Ovary (tissue), 9 donors: ENCODE results near the gene HIF1A. TPM values are rescaled to one million over a fixed set of nuclear protein-coding genes. Genes with fewer than 3 reads are reported as not detected.

Source experiments
- DNase-seq, 5 donors: peaks; one replicate each; pipeline ENCODE4 v3.0.0-alpha.2; 2019 to 2020
- H3K27ac ChIP-seq, 2 donors: fragments of 200-600 bp; one replicate each; pipeline versions ENCODE4 v1.5.1 to v1.8.0; 2019 to 2022
- H3K27me3 ChIP-seq: fragments of 200-600 bp; one replicate; pipeline ENCODE4 v1.8.0; 2022
- H3K36me3 ChIP-seq: fragments of 200-600 bp; sonication (generic); one replicate; pipeline ENCODE4 v1.5.1; 2019
- H3K4me1 ChIP-seq: one replicate; pipeline ENCODE4 v1.8.1; 2013; ENCODE audit warnings: mild to moderate bottlenecking, moderate library complexity; ENCODE audit not compliant: insufficient read depth
- H3K4me3 ChIP-seq: fragments of 200-600 bp; sonication (generic); one replicate; pipeline ENCODE4 v1.5.1; 2017
- H3K9me3 ChIP-seq, 2 donors: fragments of 200-600 bp in 1 of 2; sonication (generic) in 1 of 2; one replicate each; pipeline versions ENCODE4 v1.5.1 to v1.8.1; 2013 to 2019; ENCODE audit warnings: mild to moderate bottlenecking in 1 of 2, moderate library complexity in 1 of 2
- EP300 ChIP-seq: sonication (generic); formaldehyde crosslinking; IDR thresholded peaks from one replicate; pipeline ENCODE4 v1.6.1; 2017; ENCODE audit warnings: antibody characterized with exemption
- POLR2A ChIP-seq: fragments of 450-650 bp; IDR thresholded peaks from one replicate; pipeline ENCODE4 v1.6.1; 2017; ENCODE audit warnings: antibody characterized with exemption, mild to moderate bottlenecking, moderate library complexity
- WGBS, 3 donors: extraction: QIAGEN DNeasy Blood & Tissue Kit in 1 of 3; methylation state at CpG; one replicate each; pipeline versions ENCODE4 v1.1.5 to v1.1.7; 2013 to 2017; 5-methylcytosine and 5-hydroxymethylcytosine counted together
- intact Hi-C, 4 donors: fragments of 100-400 bp; cut with DNase I; formaldehyde crosslinking; loops; one replicate each; pipeline versions ENCODE4 v1.11.0 to v1.15.1; 2022 to 2023
- polyA plus RNA-seq, 2 donors: library from polyadenylated mRNA; stranded (reverse); fragments of 200-250 nt in 1 of 2; fragments of 350-450 nt in 1 of 2; fragmentation: Illumina TruSeq in 1 of 2; extraction: RNeasy Lipid Tissue Mini Kit (QIAGEN cat#74804) in 1 of 2; gene quantifications; one replicate each; pipeline ENCODE4 v1.2.3, GENCODE V29; 2013 to 2014
- total RNA-seq, 7 donors: library from RNA; depleted of rRNA in 2 of 7; stranded (reverse); fragments of >200 nt in 2 of 7; fragmentation: NEBNext Ultra II Directional in 3 of 7; extraction: Animal tissue kit (Norgen Biotek cat#: 25700) in 3 of 7; gene quantifications; one replicate each; pipeline versions ENCODE4 v1.1.0 to v1.2.4, GENCODE V29; 2016 to 2023
- TF ChIP-seq, protein P1 (sequence below), 3 donors: fragments of 450-650 bp in 2 of 3; fragments of 200-600 bp in 1 of 3; IDR thresholded peaks; one replicate each; pipeline versions ENCODE4 v1.5.1 to v1.8.0; 2016 to 2022; ENCODE audit warnings: antibody characterized with exemption in 3 of 3, mild to moderate bottlenecking in 1 of 3
- donor health status: DM: no; HTN: no; CAD: no; lungs with moderate emphysema.
- donor health status: DM: no; HTN: no; CAD: no.
- donor health status: Bipolar disorder and iron deficiency.
- donor health status: DM: yes; HTN: yes; CAD: no.
- donor health status: DM: no; HTN: no; CAD: no.
- donor health status: DM: yes; HTN: yes; CAD: no.

The HIF1A gene
- total and polyA plus RNA-seq, 9 donors = 41.6 to 204 (median 116) TPM

DNA sequence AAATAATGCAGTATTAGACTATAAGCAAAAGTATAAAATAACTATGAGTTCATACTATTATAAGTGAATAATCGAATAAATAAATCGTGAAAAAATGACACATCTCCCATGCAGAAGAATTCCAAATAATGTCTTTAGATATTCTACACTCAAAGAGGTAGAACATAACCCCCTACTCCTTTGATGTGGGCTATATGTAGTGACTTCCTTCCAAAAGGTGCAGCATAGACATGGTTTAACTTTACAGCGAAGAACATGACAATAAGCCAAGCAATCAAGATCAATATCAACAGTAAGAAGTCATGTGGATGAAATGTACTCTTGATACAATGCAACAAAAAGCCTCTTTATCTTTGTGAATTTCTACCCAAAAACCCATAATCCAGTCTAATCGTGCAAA is 46.0 kb upstream of the HIF1A start:
- DNase-seq = no peak
- no peaks in the 10 kb centered on the region for H3K36me3 ChIP-seq
- no peaks in the 10 kb centered on the region for H3K27me3 ChIP-seq
- intact Hi-C loops = no loop called here
- no peak overlapping the region for H3K4me3 ChIP-seq
- peaks cover 2% of the 10 kb centered on the region for H3K4me1 ChIP-seq
- no peak overlapping the region for H3K27ac ChIP-seq
- TF ChIP-seq, protein P1, sequence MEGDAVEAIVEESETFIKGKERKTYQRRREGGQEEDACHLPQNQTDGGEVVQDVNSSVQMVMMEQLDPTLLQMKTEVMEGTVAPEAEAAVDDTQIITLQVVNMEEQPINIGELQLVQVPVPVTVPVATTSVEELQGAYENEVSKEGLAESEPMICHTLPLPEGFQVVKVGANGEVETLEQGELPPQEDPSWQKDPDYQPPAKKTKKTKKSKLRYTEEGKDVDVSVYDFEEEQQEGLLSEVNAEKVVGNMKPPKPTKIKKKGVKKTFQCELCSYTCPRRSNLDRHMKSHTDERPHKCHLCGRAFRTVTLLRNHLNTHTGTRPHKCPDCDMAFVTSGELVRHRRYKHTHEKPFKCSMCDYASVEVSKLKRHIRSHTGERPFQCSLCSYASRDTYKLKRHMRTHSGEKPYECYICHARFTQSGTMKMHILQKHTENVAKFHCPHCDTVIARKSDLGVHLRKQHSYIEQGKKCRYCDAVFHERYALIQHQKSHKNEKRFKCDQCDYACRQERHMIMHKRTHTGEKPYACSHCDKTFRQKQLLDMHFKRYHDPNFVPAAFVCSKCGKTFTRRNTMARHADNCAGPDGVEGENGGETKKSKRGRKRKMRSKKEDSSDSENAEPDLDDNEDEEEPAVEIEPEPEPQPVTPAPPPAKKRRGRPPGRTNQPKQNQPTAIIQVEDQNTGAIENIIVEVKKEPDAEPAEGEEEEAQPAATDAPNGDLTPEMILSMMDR (IDR thresholded peaks at IDR 0.05) = no peak
- TF ChIP-seq POLR2A (no peak), EP300 (no peak)
- no peaks in the 10 kb centered on the region for H3K9me3 ChIP-seq
- WGBS, 3 donors = 93 to 95% (median 94%) methylated on average over 4 of the region's 4 CpGs

DNA sequence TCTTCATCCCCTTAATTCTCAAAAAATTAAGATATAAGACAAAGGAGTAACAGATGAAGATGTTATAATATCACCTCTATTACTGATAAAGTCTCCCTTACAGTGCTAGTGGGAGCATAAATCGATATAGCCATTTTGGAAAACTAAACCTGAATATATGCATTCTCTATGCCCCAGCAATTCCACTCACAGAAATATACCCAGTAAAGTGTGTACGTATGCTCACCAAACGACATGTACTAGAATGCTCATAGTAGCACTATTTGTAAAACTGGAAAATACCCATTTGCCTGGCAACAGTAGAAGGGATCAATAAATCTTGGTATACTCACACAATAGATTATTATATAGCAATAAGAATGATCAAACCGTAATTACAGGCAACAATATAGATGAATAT is 44.0 kb upstream of the HIF1A start:
- Histone ChIP-seq H3K27ac (no peak overlapping the region), H3K4me3 (no peak overlapping the region), H3K27me3 (no peaks in the 10 kb centered on the region), H3K9me3 (no peaks in the 10 kb centered on the region), H3K36me3 (no peaks in the 10 kb centered on the region), H3K4me1 (peaks cover 2% of the 10 kb centered on the region)
- 94 to 99% (median 94%) methylated on average over 4 of the region's 4 CpGs for WGBS, 3 donors
- intact Hi-C loops = no loop called here
- DNase-seq = no peak
- no peak for TF ChIP-seq EP300

DNA sequence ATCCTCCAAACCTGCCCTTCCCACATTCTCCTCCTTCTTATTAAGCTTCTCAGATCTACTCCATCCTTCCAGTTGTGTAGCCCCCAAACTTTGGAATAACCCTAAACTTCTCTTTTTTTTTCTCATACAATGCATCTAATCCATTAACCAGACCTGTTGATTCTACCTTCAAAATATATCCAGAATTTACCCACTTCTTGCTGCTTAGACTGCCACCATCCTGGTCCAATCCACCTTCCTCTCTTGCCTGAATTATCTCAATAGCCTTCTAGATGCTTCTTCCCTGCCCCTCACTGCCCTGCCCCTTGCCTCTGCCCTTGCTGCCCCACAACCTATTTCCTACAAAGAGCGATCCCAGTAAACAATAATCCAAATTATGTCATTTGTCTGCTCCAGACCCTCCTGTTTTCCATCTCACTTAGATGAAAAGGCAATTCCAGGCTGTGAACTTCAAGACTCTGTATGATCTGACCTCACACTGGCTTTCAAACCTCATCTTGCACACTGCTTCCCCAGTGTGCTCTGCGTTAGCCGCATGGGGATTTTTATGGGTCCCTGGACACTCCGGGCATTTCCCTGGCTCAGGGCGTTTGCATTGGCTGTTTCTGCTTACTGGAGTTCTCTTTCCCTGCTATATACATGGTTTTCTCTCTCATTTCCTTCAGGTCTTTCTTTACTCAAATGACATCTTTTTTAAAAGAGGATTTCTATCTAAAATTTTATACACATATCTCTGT is 42.6 kb upstream of the HIF1A start:
- no peaks in the 10 kb centered on the region for H3K27me3 ChIP-seq
- TF ChIP-seq, protein P1 (IDR thresholded peaks at IDR 0.05) = no peak
- TF ChIP-seq EP300 (no peak), POLR2A (no peak)
- H3K9me3 ChIP-seq = no peaks in the 10 kb centered on the region
- H3K27ac ChIP-seq = no peak overlapping the region
- WGBS, 3 donors = 52 to 72% (median 67%) methylated on average over 5 of the region's 5 CpGs
- no peak overlapping the region for H3K4me3 ChIP-seq
- intact Hi-C loops = no loop called here
- no peaks in the 10 kb centered on the region for H3K36me3 ChIP-seq
- no peak for DNase-seq
- peaks cover 2% of the 10 kb centered on the region for H3K4me1 ChIP-seq

DNA sequence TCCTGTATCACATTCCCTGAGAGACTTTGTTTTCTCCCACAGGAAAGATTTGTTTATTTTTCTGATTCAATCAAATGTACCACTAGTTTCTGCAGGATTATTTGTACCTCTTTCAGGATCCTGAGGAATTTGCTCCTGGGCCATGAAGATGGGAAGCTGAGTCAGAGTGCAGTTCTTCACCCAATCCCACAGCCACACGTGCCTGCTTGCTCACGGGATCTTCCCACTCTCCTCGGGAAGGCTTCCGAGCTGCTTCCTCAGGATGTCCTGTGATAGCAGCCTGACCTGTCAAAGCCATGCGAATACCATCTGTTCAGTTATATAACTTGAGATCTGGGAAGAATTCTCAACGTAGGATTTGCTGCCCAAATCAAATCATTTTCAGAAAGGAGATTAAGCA is 41.8 kb upstream of the HIF1A start:
- intact Hi-C loops = no loop called here
- Histone ChIP-seq H3K4me3 (no peak overlapping the region), H3K27ac (no peak overlapping the region), H3K36me3 (no peaks in the 10 kb centered on the region), H3K9me3 (no peaks in the 10 kb centered on the region), H3K27me3 (no peaks in the 10 kb centered on the region), H3K4me1 (peaks cover 2% of the 10 kb centered on the region)
- WGBS, 3 donors = 4 to 7% (median 6%) methylated on average over 6 of the region's 6 CpGs
- TF ChIP-seq POLR2A (no peak), EP300 (no peak)
- TF ChIP-seq, protein P1 (IDR thresholded peaks at IDR 0.05) = no peak
- DNase-seq = peak in 3 of 5 donors; percentile 13 to 38 (median 26)

DNA sequence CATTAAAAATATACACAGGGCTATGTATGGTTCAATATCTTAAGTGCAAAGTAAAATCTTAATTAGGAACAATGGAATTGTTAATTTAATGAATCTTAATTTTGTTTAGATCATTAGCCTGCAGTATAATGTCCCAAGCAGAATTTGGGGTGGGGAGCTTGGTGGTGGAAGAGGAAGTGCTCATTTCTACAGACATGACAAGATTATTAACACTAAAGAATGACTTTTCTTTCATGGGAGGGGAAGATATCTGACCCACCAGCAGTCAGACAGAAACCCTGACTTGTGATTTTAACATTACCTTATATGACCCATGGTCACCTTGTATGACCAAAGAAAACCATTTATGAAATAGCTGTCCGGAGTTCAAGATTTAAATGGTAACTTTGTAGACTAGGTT is 41.3 kb upstream of the HIF1A start:
- Histone ChIP-seq H3K4me1 (peaks cover 2% of the 10 kb centered on the region), H3K27ac (no peak overlapping the region), H3K27me3 (no peaks in the 10 kb centered on the region), H3K9me3 (no peaks in the 10 kb centered on the region), H3K36me3 (no peaks in the 10 kb centered on the region), H3K4me3 (no peak overlapping the region)
- TF ChIP-seq POLR2A (no peak), EP300 (no peak)
- TF ChIP-seq, protein P1 (IDR thresholded peaks at IDR 0.05) = no peak
- 52 to 73% (median 62%) methylated on average over 1 of the region's 1 CpG for WGBS, 3 donors
- DNase-seq = no peak
- intact Hi-C loops = no loop called here
